ENCODE results near the gene TSG101.

Gene TSG101

DNA sequence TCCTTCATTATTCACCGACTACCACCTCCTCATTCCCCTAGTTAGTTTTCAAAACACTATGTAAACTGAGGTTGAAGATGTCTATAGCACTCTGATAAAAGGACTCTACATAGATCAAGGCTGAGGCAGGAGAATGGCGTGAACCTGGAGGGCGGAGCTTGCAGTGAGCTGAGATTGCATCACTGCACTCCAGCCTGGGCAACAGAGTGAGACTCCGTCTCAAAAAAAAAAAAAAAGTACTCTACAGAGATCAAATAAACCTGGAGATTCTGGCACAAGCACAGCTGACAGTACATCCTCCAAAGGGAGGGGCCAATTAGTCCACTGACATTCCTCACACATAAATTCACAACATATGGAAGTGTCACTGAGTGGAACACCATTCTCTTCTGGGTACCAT, 31.0 kb downstream of the TSG101 start:
- TF ChIP-seq, protein P1, sequence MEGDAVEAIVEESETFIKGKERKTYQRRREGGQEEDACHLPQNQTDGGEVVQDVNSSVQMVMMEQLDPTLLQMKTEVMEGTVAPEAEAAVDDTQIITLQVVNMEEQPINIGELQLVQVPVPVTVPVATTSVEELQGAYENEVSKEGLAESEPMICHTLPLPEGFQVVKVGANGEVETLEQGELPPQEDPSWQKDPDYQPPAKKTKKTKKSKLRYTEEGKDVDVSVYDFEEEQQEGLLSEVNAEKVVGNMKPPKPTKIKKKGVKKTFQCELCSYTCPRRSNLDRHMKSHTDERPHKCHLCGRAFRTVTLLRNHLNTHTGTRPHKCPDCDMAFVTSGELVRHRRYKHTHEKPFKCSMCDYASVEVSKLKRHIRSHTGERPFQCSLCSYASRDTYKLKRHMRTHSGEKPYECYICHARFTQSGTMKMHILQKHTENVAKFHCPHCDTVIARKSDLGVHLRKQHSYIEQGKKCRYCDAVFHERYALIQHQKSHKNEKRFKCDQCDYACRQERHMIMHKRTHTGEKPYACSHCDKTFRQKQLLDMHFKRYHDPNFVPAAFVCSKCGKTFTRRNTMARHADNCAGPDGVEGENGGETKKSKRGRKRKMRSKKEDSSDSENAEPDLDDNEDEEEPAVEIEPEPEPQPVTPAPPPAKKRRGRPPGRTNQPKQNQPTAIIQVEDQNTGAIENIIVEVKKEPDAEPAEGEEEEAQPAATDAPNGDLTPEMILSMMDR (conservative IDR thresholded peaks at IDR 0.05; ENCODE audit: low read depth, low read length): no peak
- DNase-seq (ENCODE audit: low read depth): no peak
- no peak overlapping the region for H3K4me3 ChIP-seq (ENCODE audit: low read length)

DNA sequence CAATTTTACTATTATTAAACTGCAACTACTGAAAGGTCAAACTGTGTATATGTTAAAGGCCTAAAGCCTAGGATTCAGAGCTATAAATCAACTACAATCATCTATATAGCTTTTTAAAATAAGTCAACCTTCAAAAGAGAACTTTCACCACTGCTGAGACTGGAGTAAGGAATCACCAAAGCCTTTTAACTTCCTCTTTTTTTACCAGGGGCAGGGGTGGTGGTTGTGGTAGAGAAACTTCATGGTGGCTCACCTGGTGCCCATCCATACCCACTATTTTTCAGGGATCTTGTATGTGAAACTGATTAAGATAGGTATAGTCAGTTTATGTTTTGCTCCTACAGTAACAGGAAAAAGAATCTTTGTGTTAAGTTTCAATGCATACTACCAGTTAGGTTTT, 31.5 kb downstream of the TSG101 start:
- TF ChIP-seq, protein P1 (conservative IDR thresholded peaks at IDR 0.05; ENCODE audit: low read depth, low read length): no peak
- H3K4me3 ChIP-seq (ENCODE audit: low read length): no peak overlapping the region
- DNase-seq (ENCODE audit: low read depth): no peak

DNA sequence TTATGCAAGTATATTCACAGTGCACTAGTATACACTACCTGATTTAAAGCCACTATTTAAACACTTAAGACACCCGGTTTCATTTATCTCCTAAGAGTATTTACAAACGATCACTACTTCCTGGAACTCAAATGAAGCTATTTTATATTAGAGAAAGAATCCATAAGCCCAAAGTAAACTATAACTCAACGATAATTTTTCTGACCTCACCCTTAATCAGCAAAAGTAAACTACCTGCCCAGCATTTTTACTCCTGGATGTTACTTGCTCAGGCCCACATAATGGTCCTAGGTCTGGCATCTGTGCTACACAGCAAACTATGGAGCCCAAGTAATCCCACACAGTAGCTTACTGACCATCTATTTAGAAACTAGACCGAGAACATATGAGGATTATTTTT, 33.4 kb downstream of the TSG101 start:
- DNase-seq (ENCODE audit: low read depth): no peak
- H3K4me3 ChIP-seq (ENCODE audit: low read length): no peak overlapping the region
- TF ChIP-seq, protein P1 (conservative IDR thresholded peaks at IDR 0.05; ENCODE audit: low read depth, low read length): no peak

- no peak for DNase-seq (ENCODE audit: low read depth)
- TF ChIP-seq, protein P1 (conservative IDR thresholded peaks at IDR 0.05; ENCODE audit: low read depth, low read length): no peak
Measured at GRCh38 chr11:18492888-18493287, 33.9 kb downstream of the TSG101 start.

GRCh38 chr11:18491924-18492323, 34.8 kb downstream of the TSG101 start:
- TF ChIP-seq, protein P1 (conservative IDR thresholded peaks at IDR 0.05; ENCODE audit: low read depth, low read length): no peak
- DNase-seq (ENCODE audit: low read depth): no peak

More at GRCh38 chr11:18492888-18493287, 33.9 kb downstream of the TSG101 start:
- H3K4me3 ChIP-seq (ENCODE audit: low read length): no peak overlapping the region

GRCh38 chr11:18490736-18491485, 35.8 kb downstream of the TSG101 start:
- DNase-seq (ENCODE audit: low read depth): no peak
- no peak overlapping the region for H3K4me3 ChIP-seq (ENCODE audit: low read length)
- TF ChIP-seq, protein P1 (conservative IDR thresholded peaks at IDR 0.05; ENCODE audit: low read depth, low read length): no peak

More at GRCh38 chr11:18491924-18492323, 34.8 kb downstream of the TSG101 start:
- no peak overlapping the region for H3K4me3 ChIP-seq (ENCODE audit: low read length)

DNA sequence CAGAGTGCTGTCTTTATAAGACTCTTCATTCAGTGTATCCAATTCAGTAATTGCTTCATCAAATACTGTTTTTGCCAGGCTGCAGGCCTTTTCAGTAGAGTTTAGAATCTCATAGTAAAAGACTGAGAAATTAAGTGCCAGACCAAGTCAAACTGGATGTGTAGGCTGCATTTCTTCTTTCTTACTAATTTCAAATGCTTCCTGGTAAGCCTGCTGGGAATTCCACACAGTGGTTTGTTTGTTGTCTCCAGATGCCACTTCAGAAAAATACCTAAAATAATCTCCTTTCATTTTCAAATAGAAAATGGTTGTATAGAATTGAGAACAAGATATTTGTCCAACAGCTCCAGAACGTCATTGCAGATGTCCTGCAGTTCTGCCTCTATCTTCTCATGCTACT, 36.4 kb downstream of the TSG101 start:
- TF ChIP-seq, protein P1 (conservative IDR thresholded peaks at IDR 0.05; ENCODE audit: low read depth, low read length): no peak
- no peak for DNase-seq (ENCODE audit: low read depth)
- H3K4me3 ChIP-seq (ENCODE audit: low read length): no peak overlapping the region
